ENCODE measurements around the gene ENOPH1.

Gene ENOPH1

GRCh38 chr4:82480771-82481505 is 50.5 kb downstream of the ENOPH1 start (continued):
- TF ChIP-seq ZNF398 (tag by site-specific recombination; IDR thresholded peaks at IDR 0.05), result no peak
- no peak for TF ChIP-seq ZNF513 (tag by site-specific recombination; IDR thresholded peaks at IDR 0.05)
- no peak for TF ChIP-seq ZNF335 (tag by site-specific recombination; conservative IDR thresholded peaks at IDR 0.05)
- TF ChIP-seq ZNF280D (tag by site-specific recombination; IDR thresholded peaks at IDR 0.05), result no peak
- TF ChIP-seq ZNF404 (tag by site-specific recombination; IDR thresholded peaks at IDR 0.05), result no peak
- no peak for TF ChIP-seq ZNF202 (tag by site-specific recombination; IDR thresholded peaks at IDR 0.05; ENCODE audit: borderline replicate concordance)
- no peak for TF ChIP-seq ZNF140 (tag by site-specific recombination; IDR thresholded peaks at IDR 0.05)
- no peak for TF ChIP-seq PATZ1 (tag by site-specific recombination; IDR thresholded peaks at IDR 0.05)
- no peak for TF ChIP-seq ZNF555 (tag by site-specific recombination; conservative IDR thresholded peaks at IDR 0.05)
- TF ChIP-seq ZNF596 (tag by site-specific recombination; IDR thresholded peaks at IDR 0.05), result no peak
- no peak for TF ChIP-seq OSR2 (tag by site-specific recombination; IDR thresholded peaks at IDR 0.05)
- no peak for TF ChIP-seq ZNF169 (tag by site-specific recombination; IDR thresholded peaks at IDR 0.05)
- TF ChIP-seq ZNF704 (tag by site-specific recombination; IDR thresholded peaks at IDR 0.05), result no peak
- no peak for TF ChIP-seq ZXDB (tag by site-specific recombination; IDR thresholded peaks at IDR 0.05)
- no peak for TF ChIP-seq ZSCAN16 (tag by site-specific recombination; IDR thresholded peaks at IDR 0.05)

- no peaks in the 10 kb centered on the region for H3K9me3 ChIP-seq (ENCODE audit: control insufficient read depth, insufficient read depth, low read depth, low read length)
- ChIA-PET CTCF (interaction anchor here (0.6 kb wide), 1 partner anchor 10 kb away, joined by 3 read pairs; no protein-coding TSS in a partner anchor), POLR2A (no interaction called here)
- no peak for TF ChIP-seq ZNF488 (tag by site-specific recombination; IDR thresholded peaks at IDR 0.05)
- no peak for TF ChIP-seq ZNF146 (tag by site-specific recombination; IDR thresholded peaks at IDR 0.05)
- no peak for TF ChIP-seq ZBTB48 (tag by site-specific recombination; IDR thresholded peaks at IDR 0.05)
- no peak for TF ChIP-seq ZNF777 (tag by site-specific recombination; IDR thresholded peaks at IDR 0.05; ENCODE audit: borderline replicate concordance)
- TF ChIP-seq ZNF830 (tag by site-specific recombination; IDR thresholded peaks at IDR 0.05; ENCODE audit: low read depth), result no peak
- no peak for TF ChIP-seq ZNF394 (tag by site-specific recombination; IDR thresholded peaks at IDR 0.05; ENCODE audit: borderline replicate concordance)
Observed at GRCh38 chr4:82481506-82481840, 51.1 kb downstream of the ENOPH1 start.

More at GRCh38 chr4:82481506-82481840, 51.1 kb downstream of the ENOPH1 start:
- no peak overlapping the region for H3K4me3 ChIP-seq (ENCODE audit: low read depth, low read length)
- no peak overlapping the region for H3K27ac ChIP-seq (ENCODE audit: extremely low read depth, low read depth, low read length)
- H3K36me3 ChIP-seq (ENCODE audit: control insufficient read depth in 2 of 2, insufficient read depth in 1 of 2, low read length in 2 of 2), result no peaks in the 10 kb centered on the region
- no peaks in the 10 kb centered on the region for H3K4me1 ChIP-seq (ENCODE audit: control insufficient read depth, insufficient read depth, low read length)

All from HEK293 (cell line).